Measurements from ENCODE around the gene MTERF4.
"Not testable (repeated sequence)": the region's sequence is repeated elsewhere in the genome, so short reads cannot be mapped to it uniquely, and the experiment has no call there.

MTERF4 gene

GRCh38 chr2:241110607-241111439 lies 8.7 kb upstream of the MTERF4 start:
- DNase-seq: no peak

DNA sequence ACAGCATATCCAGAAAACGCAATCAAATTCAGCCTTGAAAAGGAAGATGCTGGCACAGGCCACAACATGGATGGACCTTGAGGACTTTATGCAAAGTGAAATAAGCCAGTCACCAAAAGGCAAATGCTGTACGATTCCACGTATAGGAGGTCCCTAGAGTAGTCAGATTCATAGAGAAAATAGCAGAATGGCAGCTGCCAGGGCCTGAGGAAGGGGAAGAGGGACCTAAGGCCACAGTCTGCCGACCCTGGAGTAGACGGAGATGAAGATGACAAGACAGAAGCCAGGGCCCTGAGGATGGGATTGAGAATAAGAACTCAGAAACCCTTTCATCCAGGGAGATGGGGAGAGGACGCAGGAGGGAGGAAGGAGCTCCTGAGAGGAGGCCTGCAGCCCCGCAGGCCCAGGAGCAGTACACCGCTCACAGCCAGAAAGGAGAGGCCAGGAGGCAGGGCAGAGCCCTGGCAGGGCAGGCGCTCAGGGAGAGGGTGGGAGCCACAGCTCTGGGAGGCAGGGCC lies 8.1 kb upstream of the MTERF4 start:
- DNase-seq: no peak

DNA sequence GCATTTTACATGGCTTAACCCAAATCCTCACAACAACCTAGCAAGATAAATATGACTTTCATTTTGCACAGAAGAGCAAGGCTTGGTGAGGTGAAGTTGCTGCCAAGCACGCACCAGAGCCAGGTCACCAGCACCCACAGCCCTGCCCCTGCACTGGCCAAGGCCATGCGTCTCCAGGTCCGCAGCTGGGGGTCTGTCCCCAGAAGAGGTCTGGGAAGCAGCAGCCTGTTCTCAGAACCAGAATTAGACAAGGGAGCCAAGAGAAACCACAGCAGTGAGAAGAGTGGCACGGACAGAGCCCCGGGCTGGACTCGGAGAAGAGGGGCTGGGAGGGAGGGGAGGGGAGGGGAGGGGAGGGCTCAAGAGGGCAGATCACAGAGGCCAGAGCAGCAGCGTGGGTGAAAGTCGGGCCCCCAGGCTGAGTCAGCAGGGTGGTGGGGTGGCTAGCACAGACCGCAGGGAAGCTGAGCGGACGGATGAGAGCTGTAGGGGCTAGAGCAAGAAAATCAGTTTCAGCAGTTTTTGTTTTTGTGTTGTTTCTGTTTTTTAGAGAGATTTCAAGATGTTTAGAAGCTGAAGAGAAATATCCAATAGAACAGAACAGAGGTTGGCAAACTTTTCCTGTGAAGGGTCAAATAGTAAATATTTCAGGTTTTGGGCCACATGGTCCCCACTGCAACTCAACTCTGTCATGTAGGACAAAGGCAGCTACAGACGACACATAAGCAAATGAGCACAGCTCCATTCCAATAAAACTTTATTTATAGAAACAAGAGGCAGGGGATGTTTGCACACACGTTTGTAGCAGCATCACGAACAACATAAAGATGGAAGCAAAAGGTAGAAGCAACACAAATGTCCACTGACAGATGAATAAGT lies 7.4 kb upstream of the MTERF4 start:
- DNase-seq: no peak

GRCh38 chr2:241108271-241109209 lies 6.5 kb upstream of the MTERF4 start:
- no peak for DNase-seq

GRCh38 chr2:241107031-241107783 lies 5.1 kb upstream of the MTERF4 start:
- peak; percentile 56 for DNase-seq

GRCh38 chr2:241105641-241106040 lies 3.6 kb upstream of the MTERF4 start:
- peak; percentile 34 for DNase-seq

GRCh38 chr2:241104611-241105010 lies 2.5 kb upstream of the MTERF4 start:
- DNase-seq: not testable (repeated sequence)

GRCh38 chr2:241103176-241103595 lies 1.1 kb upstream of the MTERF4 start:
- no peak for DNase-seq

- no peak for DNase-seq
Measured at GRCh38 chr2:241099246-241099645, 2.8 kb downstream of the MTERF4 start.

DNA sequence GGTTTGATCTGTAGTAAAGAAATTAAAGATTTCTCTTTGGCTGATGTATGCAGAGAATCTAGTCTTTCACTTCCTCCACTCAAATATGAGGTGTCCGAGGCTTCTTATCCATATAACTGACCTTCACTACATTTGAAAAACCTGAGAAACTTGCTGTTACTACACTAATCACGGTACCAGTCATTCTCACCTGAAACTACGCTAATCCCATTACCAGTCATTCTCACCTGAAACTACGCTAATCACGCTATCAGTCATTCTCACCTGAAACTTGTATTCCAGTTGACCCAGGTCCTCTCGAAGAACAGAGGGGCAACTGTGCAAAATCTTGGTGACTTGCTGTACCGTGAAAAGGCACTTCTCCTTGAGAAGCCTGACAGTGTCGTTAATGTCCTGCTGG lies 5.1 kb downstream of the MTERF4 start:
- no peak for DNase-seq

DNA sequence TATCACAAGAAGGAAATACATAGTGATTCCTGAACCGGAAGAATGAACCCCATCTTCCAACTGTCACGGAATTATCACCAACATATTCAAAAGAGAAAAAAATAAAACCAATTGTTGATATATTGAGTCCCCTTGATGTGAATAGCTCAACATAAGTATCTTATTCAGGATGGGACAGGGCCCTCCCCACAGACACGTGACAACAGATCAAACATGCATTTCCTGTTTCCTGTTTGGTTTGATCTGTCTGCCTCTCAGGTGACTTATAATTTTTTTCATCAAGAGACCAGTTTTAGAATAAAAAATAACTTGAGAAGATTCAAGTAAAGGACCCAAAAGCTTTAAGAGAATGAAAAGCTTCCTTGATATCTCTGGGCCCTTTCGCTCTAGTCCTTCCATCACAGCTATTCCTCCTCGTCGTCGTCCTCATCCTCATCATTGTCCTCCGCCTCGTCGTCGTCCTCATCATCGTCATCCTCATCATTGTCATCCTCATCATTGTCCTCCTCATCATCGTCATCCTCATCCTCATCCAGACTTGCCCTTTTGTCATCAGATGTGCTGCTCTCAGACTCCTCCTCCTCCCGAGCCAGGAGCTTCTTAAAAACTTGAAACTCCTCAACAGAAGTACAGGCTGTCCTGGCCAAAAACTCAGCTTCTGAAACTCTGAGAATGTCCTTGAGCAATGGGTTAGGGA lies 6.3 kb downstream of the MTERF4 start:
- DNase-seq: no peak

GRCh38 chr2:241094924-241095420 lies 7.1 kb downstream of the MTERF4 start:
- no peak for DNase-seq

- DNase-seq: no peak
Measured at GRCh38 chr2:241094172-241094571, 7.9 kb downstream of the MTERF4 start.

- DNase-seq: not testable (repeated sequence)
Measured at GRCh38 chr2:241093133-241093781, 8.8 kb downstream of the MTERF4 start.

GRCh38 chr2:241092677-241093076 lies 9.4 kb downstream of the MTERF4 start:
- DNase-seq: no peak

- DNase-seq: no peak
Measured at GRCh38 chr2:241091734-241092445, 10.2 kb downstream of the MTERF4 start.

GRCh38 chr2:241091201-241091600 lies 10.9 kb downstream of the MTERF4 start:
- peak; percentile 25 for DNase-seq

DNA sequence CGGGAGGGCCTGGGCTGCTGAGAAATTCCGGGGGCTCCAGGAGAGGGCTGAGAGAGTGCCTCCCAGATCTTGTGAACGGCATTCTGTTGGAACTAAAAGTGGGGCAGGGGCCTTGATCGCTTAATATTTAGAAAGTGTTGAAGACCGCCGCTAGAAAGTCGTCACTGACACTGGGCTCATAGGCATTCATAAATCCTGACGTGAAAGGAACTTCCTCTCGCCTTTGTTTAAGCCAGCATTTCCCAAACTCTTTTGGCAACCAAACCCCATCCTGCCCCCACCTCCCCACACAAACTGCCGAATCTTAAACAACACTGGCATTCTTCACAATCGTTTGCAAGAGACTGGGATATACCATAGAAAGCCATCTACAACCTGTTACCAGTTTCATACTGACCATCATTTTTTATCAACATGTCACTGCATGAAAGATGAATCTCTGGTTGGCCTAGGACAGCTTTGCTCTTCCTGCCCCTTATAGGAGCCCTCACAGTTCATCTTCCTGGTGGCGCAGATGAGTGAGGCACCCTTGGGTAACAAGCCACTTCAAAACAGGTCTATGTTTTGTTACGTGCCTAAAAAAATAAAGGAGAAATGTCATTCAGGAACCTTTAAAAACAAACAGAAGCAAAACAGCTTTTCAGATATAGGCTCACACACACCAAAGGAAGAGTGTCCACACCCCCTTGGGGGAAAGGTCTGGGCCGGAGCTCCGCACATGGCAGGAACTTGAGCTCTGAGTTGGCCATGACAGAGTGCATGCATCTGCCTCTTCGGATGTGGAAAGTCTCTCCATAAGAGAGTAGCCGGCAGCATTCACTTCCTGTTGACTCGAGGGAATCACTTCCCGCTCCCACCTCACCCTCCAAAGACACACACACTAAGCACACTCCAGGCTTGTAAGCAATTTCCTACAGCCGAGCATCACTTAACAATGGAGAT lies 13.0 kb downstream of the MTERF4 start:
- no peak for DNase-seq
